NK-92 (cell line): ENCODE results near the gene SPDYE9.
"Not testable (repeated sequence)": the region's sequence is repeated elsewhere in the genome, so short reads cannot be mapped to it uniquely, and the experiment has no call there.

Experiments
- DNase-seq: peaks from one replicate; lab custom pipeline; 2025; ENCODE audit not compliant: unreplicated experiment; lab: John Stamatoyannopoulos, UW

The SPDYE9 gene, protein sequence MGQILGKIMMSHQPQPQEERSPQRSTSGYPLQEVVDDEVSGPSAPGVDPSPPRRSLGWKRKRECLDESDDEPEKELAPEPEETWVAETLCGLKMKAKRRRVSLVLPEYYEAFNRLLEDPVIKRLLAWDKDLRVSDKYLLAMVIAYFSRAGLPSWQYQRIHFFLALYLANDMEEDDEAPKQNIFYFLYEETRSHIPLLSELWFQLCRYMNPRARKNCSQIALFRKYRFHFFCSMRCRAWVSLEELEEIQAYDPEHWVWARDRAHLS

DNA sequence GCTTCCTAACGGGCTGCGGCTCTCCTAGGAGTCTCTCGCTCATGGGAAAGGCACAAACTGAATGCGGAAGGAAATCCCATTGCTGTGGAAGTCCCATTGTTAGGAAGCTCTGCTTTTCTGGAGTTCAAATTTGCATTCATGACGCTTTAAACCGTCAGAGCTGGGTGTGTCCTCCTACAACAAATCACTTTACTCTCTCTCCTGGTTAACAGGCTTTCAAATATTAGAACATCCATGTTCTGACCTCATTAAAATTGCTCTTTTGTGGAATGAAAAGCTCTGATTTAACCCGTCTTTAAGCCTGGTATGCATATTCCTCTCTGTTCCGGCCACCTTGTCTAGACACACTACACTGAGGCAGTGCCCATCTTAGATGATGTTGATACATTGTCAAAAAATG, at the start of gene SPDYE9:
Gene SPDYE9 (minus strand): TSS at position 101 of the 400 bp plus-strand sequence. CDS start 1,800 bp downstream, outside the sequence.
- DNase-seq, result not testable (repeated sequence)

DNA sequence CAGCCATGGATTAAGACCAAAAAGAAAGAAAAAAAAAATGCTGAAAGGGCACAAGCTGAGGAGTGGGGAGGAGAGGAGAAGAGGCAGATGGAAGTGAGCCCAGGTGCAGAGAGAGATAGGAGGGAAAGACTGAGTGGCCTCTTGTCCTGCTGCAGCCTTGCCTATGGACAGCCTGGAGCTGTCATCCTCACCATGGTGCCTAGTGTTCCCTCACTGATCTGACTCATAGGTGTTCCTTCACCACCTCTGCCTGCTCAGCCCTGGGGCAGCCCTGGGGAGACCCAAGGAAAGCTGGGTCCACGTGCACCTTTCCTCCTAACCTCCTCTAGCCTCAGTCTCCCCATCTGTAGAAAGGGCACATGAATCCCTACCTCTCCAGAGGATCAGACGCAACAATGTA, 49.0 kb upstream of the SPDYE9 start:
- DNase-seq, result not testable (repeated sequence)

DNA sequence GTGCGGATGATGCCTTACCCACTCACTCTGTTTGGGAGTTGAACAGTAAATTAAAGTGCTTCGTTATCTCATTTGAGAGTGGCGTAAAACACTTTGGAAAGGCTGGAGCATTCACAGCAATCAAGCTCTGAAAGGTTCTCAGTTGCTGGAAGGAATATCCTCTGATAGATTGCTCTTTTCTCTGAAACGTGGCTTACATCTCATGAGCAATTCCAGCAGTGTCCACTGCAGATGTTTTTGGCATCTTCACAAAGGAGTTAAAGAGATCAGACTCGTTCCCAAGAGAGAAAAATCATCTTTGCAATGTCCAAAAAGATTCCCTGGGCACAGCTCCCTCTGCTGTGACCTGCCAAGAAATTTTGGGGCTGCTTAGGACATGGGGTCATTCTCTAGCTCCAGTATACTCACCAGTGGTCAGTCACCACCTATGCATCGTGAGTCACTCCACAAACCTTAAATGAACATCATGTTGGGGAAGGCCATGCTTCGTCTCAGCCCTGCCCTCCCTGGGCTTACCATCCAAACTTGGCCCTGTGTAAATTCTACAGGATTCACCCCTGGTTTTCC, 46.9 kb upstream of the SPDYE9 start:
- DNase-seq, result not testable (repeated sequence)

DNA sequence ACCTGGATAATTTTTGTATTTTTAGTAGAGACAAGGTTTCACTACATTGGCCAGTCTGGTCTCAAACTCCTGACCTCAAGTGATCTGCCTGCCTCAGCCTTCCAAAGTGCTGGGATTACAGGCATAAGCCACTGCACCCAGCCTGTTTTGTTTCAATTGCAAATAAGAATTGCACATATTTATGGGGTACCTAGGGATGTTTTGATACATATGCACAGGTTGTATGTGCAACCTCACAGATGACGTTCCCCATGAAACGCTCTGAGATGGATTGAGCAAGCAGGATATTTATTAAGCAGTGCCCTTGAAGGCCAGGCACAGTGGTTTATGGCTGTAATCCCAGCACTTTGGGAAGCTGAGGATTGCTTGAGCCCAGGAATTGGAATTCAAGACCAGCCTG, 44.8 kb upstream of the SPDYE9 start:
- not testable (repeated sequence) for DNase-seq

DNA sequence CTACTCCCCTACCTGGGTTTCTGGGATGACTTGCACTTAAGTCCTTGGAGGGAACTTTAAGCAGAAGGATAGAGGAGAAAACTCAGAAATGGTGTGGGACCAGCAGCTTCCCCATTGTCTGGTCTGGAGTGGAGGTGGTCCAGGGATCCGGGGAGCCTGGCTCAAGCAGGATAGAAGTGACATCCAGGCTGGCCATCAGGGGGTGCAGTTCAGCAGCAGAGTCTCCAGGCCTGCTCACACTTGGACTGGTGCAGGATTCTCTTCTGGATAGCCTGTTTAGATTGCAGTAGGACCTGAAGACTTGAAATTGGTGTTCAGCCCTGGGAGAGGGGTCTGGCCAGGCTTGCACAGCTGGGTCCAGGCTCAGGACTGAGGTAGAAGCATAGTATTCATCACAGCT, 38.3 kb upstream of the SPDYE9 start:
- not testable (repeated sequence) for DNase-seq

DNA sequence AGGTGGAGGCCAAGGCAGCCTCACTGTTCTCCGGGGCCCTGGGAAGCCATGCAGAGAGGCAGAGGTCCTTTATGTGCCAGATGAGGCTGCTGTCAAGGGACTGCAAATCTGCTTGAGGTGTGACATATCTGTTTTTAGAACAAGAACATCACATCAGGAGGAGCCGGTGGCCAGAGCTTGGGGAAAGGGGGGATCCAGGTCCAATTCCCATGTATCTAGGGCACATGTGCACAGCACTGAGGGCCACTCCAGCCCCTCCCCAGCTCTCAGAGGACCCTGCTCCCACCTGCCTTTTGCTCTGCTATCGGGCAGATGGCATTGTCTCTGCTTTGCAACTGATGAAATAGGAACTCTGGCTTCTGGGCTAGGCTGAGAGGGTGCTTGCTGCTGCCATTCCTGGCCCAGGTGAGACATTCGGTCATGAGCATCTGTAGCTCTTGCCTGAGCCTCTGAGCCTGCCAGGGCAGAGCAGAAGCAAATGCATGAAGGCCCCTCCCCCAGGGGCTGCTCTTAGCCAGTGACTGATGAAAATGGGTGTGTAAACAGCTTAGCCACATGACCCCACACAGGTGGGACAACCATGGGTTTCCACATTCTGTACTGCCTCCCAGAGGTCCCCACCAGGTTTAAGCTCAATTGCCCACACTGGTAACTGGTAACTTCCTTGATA, 37.1 kb upstream of the SPDYE9 start:
- DNase-seq, result not testable (repeated sequence)

DNA sequence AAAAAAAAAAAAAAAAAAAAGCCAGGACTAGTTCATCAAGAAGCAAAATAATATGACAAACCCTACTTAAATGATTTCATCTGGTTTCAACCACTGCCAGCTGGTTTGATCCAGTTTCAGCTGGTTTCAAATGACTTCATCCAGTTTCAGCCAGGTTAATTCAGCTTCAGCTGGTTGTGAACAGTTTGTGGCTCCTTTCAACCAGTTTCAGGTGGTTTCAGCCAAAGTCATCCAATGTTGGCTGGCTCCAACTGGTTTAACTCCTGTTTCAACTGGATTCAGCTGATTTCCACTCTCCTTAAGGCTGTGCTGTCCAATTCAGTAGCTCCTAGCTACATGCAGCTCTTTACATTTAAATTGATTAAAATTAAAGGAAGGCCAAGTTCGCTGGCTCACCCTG, 32.3 kb upstream of the SPDYE9 start:
- DNase-seq, result not testable (repeated sequence)

DNA sequence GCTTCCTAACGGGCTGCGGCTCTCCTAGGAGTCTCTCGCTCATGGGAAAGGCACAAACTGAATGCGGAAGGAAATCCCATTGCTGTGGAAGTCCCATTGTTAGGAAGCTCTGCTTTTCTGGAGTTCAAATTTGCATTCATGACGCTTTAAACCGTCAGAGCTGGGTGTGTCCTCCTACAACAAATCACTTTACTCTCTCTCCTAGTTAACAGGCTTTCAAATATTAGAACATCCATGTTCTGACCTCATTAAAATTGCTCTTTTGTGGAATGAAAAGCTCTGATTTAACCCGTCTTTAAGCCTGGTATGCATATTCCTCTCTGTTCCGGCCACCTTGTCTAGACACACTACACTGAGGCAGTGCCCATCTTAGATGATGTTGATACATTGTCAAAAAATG, 28.0 kb downstream of the SPDYE9 start, which contains the start of gene SPDYE11:
Gene SPDYE11 (minus strand): TSS at position 101 of the 400 bp plus-strand sequence. CDS start 1,800 bp downstream, outside the sequence.
- not testable (repeated sequence) for DNase-seq

DNA sequence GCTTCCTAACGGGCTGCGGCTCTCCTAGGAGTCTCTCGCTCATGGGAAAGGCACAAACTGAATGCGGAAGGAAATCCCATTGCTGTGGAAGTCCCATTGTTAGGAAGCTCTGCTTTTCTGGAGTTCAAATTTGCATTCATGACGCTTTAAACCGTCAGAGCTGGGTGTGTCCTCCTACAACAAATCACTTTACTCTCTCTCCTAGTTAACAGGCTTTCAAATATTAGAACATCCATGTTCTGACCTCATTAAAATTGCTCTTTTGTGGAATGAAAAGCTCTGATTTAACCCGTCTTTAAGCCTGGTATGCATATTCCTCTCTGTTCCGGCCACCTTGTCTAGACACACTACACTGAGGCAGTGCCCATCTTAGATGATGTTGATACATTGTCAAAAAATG, 56.2 kb downstream of the SPDYE9 start, which contains the start of gene SPDYE8:
Gene SPDYE8 (minus strand): TSS at position 101 of the 400 bp plus-strand sequence. CDS start 1,800 bp downstream, outside the sequence.
- DNase-seq, result not testable (repeated sequence)
